NT2/D1 (cell line): ENCODE results near the gene RHO.

Experiments
- SUZ12 ChIP-seq: IDR thresholded peaks from 2 replicates; pipeline ENCODE4 v1.6.1; 2011; ENCODE audit not compliant: insufficient read length, insufficient read depth; ENCODE audit errors: extremely low read depth
- YY1 ChIP-seq: IDR thresholded peaks from 2 replicates; pipeline ENCODE4 v1.6.1; 2011; ENCODE audit not compliant: insufficient read length, insufficient read depth
- ZNF274 ChIP-seq: IDR thresholded peaks from 2 replicates; pipeline ENCODE4 v1.6.1; 2011; ENCODE audit warnings: mild to moderate bottlenecking, low read depth, low read length

- no peak for TF ChIP-seq ZNF274
- TF ChIP-seq YY1 = no peak
- TF ChIP-seq SUZ12 = no peak
Measured at GRCh38 chr3:129487183-129487867, 41.1 kb upstream of the RHO start.
